Panc1 (cell line): ENCODE results near the gene UPK1A.

Experiments used
- CTCF ChIP-seq: fragments of 450-650 bp; IDR thresholded peaks from 2 replicates; pipeline ENCODE4 v1.5.1; 2017; ENCODE audit warnings: mild to moderate bottlenecking
- POLR2AphosphoS5 ChIP-seq: IDR thresholded peaks from 2 replicates; pipeline ENCODE4 v1.6.1; 2012; ENCODE audit warnings: mild to moderate bottlenecking, low read depth, low read length, moderate library complexity
- SIN3A ChIP-seq: IDR thresholded peaks from 2 replicates; pipeline ENCODE4 v1.6.1; 2012; ENCODE audit warnings: low read depth, mild to moderate bottlenecking, low read length, moderate library complexity, borderline replicate concordance; ENCODE audit not compliant: insufficient read depth

GRCh38 chr19:35671818-35672217 lies 5.5 kb downstream of the UPK1A start:
- TF ChIP-seq CTCF (no peak), POLR2AphosphoS5 (no peak), SIN3A (no peak)
